Posterior vena cava (tissue), 2 donors: ENCODE results near the gene METAP1. TPM values are rescaled to one million over a fixed set of nuclear protein-coding genes. Genes with fewer than 3 reads are reported as not detected.
"Not testable (repeated sequence)": the region's sequence is repeated elsewhere in the genome, so short reads cannot be mapped to it uniquely, and the experiment has no call there.

ENCODE experiments used
- DNase-seq: peaks from one replicate; pipeline ENCODE4 v3.0.0-alpha.2; 2020; ENCODE audit warnings: low spot score
- intact Hi-C, 2 donors: fragments of 100-400 bp; cut with DNase I; formaldehyde crosslinking; loops; one replicate each; pipeline versions ENCODE4 v1.14.1 to v1.14.2; 2022 to 2023
- microRNA-seq, 2 donors: library from miRNA; unstranded; fragments of <30 nt; microRNA quantifications; one replicate each; pipeline ENCODE4 v1.2.0, GENCODE V29; 2020 to 2021; ENCODE audit warnings: borderline microRNAs expressed in 2 of 2
- total RNA-seq, 2 donors: library from RNA; stranded (reverse); fragmentation: NEBNext Ultra II Directional; extraction: Animal tissue kit (Norgen Biotek cat#: 25700); gene quantifications; one replicate each; pipeline ENCODE4 v1.2.1, GENCODE V29; 2021
- donor health status: DM: yes; HTN: yes; CAD: no.
- donor health status: DM: yes; HTN: yes; CAD: no.

The METAP1 gene
- total RNA-seq, 2 donors from 2014 or later: 43.3 to 46.1 TPM

- intact Hi-C loops: loop anchor here in 1 of 2 donors (10.0 kb wide), 1 partner anchor 864 kb away; the partner anchor contains the start of gene DNAJB14
- not testable (repeated sequence) for DNase-seq
These were observed 85.3 kb downstream of the METAP1 start for GRCh38 chr4:99080869-99081268.

DNA sequence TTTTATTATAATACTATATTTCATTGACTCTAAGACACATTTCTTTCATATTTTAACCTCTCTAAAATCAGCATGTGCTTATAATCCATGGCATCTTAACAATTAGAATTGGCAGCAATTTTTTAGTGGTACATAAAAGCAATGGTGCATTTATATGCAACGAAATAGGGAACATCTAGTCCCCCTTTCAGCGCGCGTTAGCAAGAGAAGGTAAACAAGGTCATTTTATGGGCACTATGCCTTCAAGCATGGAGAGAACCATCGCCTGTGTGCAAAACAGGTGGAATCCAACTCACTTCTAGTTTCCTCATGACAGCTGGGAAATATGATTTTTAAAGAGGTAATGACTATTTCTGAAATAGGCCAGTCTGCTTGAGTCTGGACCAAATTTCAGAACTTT, 86.7 kb downstream of the METAP1 start:
- DNase-seq: no peak
- intact Hi-C loops: loop anchor here in 1 of 2 donors (10.0 kb wide), 1 partner anchor 863 kb away; the partner anchor contains the start of gene DNAJB14

GRCh38 chr4:99084595-99084994, 89.1 kb downstream of the METAP1 start:
- intact Hi-C loops: loop anchor here in 1 of 2 donors (10.0 kb wide), 1 partner anchor 860 kb away; the partner anchor contains the start of gene DNAJB14
- DNase-seq: no peak

GRCh38 chr4:99088023-99088449, 92.5 kb downstream of the METAP1 start:
- intact Hi-C loops: loop anchor here in 1 of 2 donors (10.0 kb wide), 1 partner anchor 857 kb away; the partner anchor contains the start of gene DNAJB14
- peak; percentile 90 for DNase-seq

DNA sequence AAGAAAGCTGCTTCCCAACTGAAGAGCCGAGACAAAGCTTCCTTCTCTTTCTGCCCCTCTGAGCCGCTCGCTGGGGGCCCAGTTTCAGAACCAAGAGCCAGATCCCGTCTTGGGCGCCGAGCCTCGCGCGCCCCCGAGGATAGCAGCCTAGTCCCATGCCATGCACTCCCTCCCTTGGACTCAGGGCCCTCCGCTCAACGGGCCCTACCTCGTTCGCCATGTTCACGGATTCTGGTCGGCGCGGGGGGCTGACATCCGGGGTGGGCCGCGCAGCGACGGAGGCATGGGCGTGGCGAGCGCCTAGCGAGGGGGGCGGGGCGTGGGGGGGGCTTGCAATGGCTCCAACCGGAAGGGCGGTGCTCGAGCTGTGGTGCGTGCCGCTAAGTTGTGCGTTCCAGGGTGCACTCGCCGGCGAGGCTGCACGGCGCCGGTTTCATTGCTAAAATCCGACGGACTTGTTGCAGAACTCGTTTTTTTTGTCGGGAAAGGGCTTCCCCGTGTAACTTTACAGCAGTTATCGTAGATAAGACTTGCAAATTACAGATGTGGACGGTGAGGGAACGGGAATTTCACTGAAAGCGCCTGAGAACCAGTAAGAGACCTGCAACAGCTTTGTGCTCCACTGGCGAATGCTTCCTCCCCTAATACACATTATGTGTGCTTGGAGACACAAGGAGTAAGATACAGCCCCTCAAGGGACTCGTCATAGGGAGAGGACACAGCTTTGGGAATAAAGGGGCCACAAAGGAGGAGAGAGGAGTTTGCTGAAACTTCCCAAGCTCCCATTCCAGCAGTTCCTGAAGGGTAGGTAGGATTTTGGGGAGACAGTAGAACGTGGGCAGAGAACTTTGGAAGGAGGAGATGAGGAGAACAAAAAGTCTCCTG, 93.2 kb downstream of the METAP1 start, which contains the start of gene ADH5:
Gene ADH5, minus strand, starts transcription at position 308 of the 885 bp plus-strand sequence. Its CDS starts 88 bp downstream, at position 220.
- intact Hi-C loops: loop anchor here in 1 of 2 donors (10.0 kb wide), 1 partner anchor 856 kb away; the partner anchor contains the start of gene DNAJB14
- DNase-seq: peak; percentile 96

GRCh38 chr4:99090481-99091215, 95.1 kb downstream of the METAP1 start:
- intact Hi-C loops: no loop called here
- no peak for DNase-seq

DNA sequence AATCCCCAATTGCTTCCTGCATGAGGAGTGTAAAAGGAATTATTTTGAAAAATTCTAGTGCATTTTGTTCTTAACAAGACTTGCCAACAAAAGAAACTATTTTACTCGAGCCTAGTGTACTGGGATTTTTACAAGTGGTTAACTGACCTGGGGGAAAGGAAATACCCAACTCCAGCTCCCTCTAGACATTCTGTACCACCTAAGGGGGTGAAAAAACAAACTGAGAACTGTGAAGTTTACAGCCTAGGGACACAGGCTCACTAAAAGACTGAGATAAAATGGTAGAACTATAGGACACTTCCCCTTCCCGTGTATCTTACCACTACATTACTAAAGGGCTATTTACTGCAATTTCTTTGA, 95.7 kb downstream of the METAP1 start:
- intact Hi-C loops: no loop called here

GRCh38 chr4:99091841-99092240, 96.3 kb downstream of the METAP1 start:
- DNase-seq, intact Hi-C loops: not testable (repeated sequence)

More for the DNA sequence above, 95.7 kb downstream of the METAP1 start:
- DNase-seq: no peak

DNA sequence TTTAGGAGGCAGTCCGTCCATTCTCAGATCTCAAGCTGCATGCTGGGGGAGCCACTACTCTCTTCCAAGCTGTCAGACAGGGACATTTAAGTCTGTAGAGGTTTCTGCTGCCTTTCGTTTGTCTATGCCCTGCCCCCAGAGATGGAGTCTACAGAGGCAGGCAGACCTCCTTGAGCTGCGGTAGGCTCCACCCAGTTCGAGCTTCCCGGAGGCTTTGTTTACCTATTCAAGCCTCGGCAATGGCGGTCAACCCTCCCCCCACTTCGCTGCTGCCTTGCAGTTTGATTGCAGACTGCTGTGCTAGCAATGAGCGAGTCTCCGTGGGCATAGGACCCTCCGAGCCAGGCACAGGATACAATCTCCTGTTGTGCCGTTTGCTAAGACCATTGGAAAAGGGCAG, 103.8 kb downstream of the METAP1 start:
- DNase-seq: no peak
- intact Hi-C loops: no loop called here

DNA sequence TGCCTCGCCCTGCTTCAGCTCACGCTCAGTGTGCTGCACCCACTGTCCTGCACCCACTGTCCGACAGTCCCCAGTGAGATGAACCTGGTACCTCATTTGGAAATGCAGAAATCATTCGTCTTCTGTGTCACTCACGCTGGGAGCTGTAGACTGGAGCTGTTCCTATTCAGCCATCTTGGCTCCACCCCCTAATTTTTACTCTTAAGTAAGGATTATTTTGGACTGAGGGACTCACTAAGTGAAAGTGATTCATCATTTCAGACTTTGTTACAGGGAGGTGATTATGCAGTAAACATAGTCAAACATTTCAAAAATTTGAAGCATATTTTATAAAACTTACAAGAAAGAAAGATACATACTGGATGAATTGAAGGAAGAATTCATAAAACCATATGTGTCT, 104.3 kb downstream of the METAP1 start:
- DNase-seq, intact Hi-C loops: not testable (repeated sequence)

DNA sequence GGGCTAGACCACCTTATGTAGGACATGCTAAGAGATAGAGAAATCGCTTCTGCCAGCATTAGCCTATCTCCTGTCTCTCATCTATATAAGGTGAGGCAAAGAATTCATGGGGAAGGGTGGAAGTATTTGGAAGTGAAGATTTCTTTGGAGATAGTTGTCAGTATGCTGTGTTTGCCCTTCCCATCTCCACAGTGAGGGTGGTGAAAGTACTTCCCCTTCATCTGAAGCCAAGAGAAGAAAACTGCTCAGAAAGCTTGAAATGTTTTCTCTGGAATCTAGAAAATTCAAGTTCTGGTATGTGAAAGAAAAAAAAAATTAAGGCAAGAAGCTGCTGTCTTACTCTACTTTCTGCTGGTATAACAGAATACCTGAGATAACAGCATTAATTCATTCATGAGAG, 105.4 kb downstream of the METAP1 start:
- DNase-seq: no peak
- intact Hi-C loops: no loop called here

- intact Hi-C loops: no loop called here
- DNase-seq: no peak
These were observed 107.1 kb downstream of the METAP1 start for GRCh38 chr4:99102634-99103033.

DNA sequence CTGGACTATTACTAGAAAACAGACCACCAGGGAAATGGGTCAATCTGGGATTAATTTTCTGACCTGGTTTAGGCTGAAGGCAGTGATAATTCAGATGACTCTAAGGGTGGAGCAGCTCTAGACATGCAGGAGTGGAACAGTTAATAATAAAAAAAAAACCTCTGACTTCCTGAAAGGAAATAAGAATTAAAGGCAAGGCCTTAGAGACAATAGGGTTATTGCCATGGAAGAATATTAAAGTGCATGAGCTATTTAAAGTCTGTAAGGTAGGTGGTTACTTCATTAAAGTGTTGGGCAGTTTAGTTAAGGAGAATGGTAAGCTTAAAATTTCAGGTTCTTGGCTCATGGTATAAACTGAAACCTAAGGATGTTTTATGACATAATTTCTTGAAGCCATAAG, 107.6 kb downstream of the METAP1 start:
- intact Hi-C loops: no loop called here
- no peak for DNase-seq

GRCh38 chr4:99104153-99104552, 108.6 kb downstream of the METAP1 start:
- no peak for DNase-seq
- intact Hi-C loops: no loop called here

GRCh38 chr4:99109286-99109685, 113.8 kb downstream of the METAP1 start:
- DNase-seq, intact Hi-C loops: not testable (repeated sequence)

Small RNA genes lying within 50 kb of the gene (microRNA-seq; reads per million reads assigned to microRNA genes)
- 0 reads per million in 2 donors for gene MIR3684

Other genes starting within 250 kb of the METAP1 start
- gene EIF4E, start 66.6 kb upstream of the METAP1 start, total RNA-seq: 10 to 100 TPM; 52.7 to 71.1 TPM
- 100 to 1,000 TPM; 226 to 243 TPM for gene ADH5, start 93.1 kb downstream of the METAP1 start, total RNA-seq
- gene ADH4, start 148.6 kb downstream of the METAP1 start, total RNA-seq: 1 to 10 TPM in 1 of 2 donors, under 1 TPM in 1; 0.29 to 1.3 TPM
- not detected for gene ADH6, start 223.5 kb downstream of the METAP1 start, total RNA-seq